AG09319 (cell line): ENCODE results near the gene PIK3CB.
A peak's percentile ranks its signal among the peaks of the same experiment; 100 is the strongest.
"Not testable (repeated sequence)": the region's sequence is repeated elsewhere in the genome, so short reads cannot be mapped to it uniquely, and the experiment has no call there.

ENCODE experiments used
- DNase-seq: peaks from one replicate; pipeline ENCODE4 v3.0.0-alpha.2; 2010; ENCODE audit warnings: low read depth; ENCODE audit errors: extremely low read depth
- CTCF ChIP-seq: IDR thresholded peaks from 2 replicates; pipeline ENCODE4 v1.5.1; 2011; ENCODE audit warnings: low read depth, mild to moderate bottlenecking, inconsistent platforms, low read length, moderate library complexity

The PIK3CB gene

DNA sequence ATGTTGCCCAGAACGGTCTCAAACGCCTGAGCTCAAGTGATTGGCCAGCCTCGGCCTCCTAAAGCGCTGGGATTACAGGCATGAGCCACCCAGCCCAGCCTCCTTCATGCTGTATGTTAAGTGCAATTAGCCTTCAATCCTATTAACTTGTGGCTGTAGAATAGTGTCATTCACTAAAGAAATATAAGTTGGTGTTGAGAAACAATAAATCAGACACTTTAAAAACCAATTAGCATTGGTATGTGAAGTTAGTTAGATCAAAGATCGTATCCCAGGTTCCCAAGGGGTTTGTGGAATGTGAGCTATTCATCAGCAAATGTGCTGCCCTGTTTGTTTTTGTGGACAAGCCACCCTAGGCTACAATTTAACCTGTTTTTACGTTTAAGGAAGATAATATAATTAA lies 11.0 kb upstream of the PIK3CB start:
- TF ChIP-seq CTCF: no peak
- no peak for DNase-seq

DNA sequence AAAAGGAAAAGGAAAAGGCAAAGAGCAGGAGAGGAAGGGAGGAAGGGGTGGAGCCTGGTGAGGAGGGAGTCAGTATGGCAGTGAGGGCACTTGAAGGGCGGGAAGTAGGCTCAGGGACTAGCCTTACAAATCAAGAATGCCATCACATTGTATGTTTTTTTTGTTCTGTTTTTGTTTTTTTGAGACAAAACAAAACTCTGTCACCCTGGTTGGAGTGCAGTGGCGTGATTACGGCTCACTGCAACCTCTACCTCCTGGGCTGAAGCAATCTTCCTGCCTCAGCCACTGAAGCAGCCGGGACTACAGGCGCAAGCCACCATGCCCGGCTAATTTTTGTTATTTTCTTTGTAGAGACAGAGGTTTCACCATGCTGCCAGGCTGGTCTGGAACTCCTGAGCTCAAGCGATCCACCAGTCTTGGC lies 10.5 kb upstream of the PIK3CB start:
- TF ChIP-seq CTCF: no peak
- no peak for DNase-seq

GRCh38 chr3:138842483-138843188 lies 7.9 kb upstream of the PIK3CB start:
- no peak for DNase-seq
- TF ChIP-seq CTCF: no peak

DNA sequence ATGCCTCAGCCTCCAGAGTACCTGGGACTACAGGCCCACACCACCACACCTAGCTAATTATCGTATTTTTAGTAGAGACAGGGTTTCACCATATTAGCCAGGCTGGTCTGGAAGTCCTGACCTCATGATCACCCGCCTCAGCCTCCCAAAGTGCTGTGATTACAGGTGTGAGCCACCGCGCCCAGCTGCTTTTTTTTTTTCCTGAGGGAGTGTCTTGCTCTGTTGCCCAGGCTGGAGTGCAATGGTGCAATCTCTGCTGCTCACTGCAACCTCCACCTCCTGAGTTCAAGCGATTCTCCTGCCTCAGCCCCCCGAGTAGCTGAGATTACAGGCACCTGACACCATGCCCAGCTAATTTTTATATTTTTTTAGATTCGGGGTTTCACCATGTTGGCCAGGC lies 3.7 kb upstream of the PIK3CB start:
- DNase-seq: not testable (repeated sequence)

DNA sequence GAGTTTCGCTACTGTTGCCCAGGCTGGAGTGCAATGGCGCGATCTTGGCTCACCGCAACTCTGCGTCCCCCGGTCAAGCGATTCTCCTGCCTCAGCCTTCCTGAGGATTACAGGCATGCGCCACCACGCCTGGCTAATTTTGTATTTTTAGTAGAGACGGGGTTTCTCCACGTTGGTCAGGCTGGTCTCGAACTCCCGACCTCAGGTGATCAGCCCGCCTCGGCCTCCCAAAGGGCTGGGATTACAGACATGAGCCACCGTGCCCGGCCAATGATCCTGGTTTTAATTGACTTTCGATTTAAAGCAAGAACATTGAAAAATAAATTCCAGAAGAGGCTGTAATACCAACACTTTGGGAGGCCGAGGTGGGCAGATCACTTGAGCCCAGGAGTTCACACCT lies 1.1 kb upstream of the PIK3CB start:
- not testable (repeated sequence) for DNase-seq

- TF ChIP-seq CTCF: no peak
- no peak for DNase-seq
These were observed 649 bp upstream of the PIK3CB start for GRCh38 chr3:138835397-138835757.

GRCh38 chr3:138833899-138834595 lies 681 bp downstream of the PIK3CB start:
- no peak for DNase-seq
- TF ChIP-seq CTCF: peak; percentile 9

GRCh38 chr3:138832473-138833057 lies 2.2 kb downstream of the PIK3CB start:
- not testable (repeated sequence) for DNase-seq
